HG03571 (cell line): ENCODE data around the gene VAMP2.
"Not testable (repeated sequence)": the region's sequence is repeated elsewhere in the genome, so short reads cannot be mapped to it uniquely, and the experiment has no call there.

Experiments
- ATAC-seq: cut with Tn5 transposase; IDR thresholded peaks from one replicate; pipeline ENCODE4 v1.9.1; 2021; ENCODE audit not compliant: unreplicated experiment

Gene VAMP2

GRCh38 chr17:8176197-8176940, 13.6 kb upstream of the VAMP2 start, which contains the start of gene TMEM107:
TMEM107 (minus strand) TSS chr17:8176380; CDS start chr17:8176286, 94 bp downstream.
- peak; percentile 51 for ATAC-seq

DNA sequence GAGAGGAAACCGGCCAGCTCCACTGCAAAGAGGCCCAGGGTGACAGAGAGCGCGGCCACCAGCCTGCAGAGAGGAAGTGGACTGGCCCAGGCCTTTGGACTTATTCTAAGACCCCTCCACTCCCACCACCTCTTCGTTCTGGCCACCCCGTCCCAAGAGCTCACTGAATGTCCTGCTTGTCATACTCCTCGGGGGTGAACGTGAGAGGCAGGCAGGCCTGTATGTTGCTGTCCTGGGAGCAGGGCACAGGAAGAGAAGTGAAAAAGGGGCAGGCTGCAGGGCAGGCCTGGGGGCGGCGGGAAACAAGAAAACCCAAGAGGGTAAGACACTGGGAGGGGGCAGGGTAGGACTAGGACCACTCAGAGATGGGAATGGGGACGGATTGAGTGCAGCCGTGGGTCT, 13.0 kb upstream of the VAMP2 start:
- ATAC-seq = no peak

- ATAC-seq = no peak
Measured at GRCh38 chr17:8173871-8174322, 11.1 kb upstream of the VAMP2 start.

DNA sequence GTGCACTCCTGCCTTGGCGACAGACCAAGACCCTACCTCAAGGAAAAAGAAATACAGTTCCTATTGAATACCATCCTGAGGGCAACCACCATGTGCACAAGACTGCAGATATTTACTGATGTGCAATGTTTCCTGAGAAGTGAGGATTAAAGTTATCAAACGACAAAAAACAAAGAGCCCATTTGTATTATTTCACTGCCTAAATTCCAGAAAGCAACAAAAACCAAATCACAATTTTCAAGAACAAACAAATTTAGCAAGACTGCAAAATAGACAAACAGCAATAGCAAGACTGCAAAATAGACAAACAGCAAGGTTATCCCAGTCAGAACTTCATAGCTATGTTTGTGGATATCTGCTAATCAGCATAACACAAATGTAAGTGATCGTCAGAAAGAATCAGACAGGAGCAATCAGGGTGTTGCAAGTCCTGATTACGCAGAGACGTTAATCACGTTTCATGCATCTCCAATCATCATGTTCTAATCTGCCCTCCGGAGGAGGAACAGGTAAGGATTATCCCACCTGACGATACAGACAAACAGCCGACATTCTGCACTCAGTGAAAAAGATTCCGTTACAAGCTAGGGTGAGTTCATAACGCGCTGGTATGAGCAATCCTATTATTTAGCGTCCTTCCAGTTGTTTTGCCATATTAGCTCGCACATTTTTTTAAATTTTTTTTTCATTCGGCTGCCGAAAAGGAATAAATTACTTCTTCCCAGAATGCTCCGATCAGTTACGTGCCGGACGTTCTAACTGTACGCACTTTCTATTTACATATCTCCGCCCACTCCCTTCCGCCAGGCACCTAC, 10.5 kb upstream of the VAMP2 start:
- ATAC-seq = peak; percentile 71

- ATAC-seq = not testable (repeated sequence)
Measured at GRCh38 chr17:8170186-8170585, 7.4 kb upstream of the VAMP2 start.

DNA sequence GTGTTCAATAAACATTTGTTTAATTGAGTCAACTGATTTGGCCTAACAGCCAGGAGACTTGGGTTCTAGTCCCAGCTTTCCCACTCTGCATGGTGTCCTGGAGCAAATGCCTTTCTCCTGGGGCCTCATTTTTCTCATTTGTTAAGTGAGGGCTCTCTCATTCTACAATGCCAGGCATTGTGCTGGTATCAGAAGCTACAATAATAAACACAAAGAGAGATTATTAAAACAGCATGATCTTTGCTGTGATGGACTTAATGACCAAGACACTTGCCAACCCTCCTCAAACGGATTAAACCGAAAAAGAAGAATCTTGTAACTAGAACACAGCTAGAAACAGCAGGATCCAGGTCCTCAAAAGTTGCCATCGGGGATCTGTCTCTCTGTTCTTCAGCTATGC, 4.8 kb upstream of the VAMP2 start:
- ATAC-seq = no peak

DNA sequence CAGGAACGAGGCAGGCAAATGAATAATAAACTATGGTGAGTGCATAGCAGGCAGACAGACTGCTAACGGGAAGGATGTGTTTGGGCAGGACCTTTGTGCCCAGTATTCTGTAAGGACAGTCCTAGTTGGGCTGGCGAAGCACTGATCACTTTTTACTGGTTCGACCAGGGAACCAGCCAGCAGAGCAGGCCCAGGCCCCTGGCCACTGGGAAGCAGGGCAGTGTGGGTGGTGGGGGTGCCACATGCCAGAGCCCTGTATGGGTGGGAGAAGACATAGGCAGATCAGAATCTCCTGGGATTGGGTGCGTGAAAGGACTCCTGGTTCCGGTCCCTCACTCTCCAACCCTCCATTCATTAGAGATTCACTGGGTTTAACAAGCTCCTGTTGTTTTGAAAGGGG, 4.0 kb upstream of the VAMP2 start:
- no peak for ATAC-seq

- no peak for ATAC-seq
Measured at GRCh38 chr17:8164815-8165131, 2.0 kb upstream of the VAMP2 start.

DNA sequence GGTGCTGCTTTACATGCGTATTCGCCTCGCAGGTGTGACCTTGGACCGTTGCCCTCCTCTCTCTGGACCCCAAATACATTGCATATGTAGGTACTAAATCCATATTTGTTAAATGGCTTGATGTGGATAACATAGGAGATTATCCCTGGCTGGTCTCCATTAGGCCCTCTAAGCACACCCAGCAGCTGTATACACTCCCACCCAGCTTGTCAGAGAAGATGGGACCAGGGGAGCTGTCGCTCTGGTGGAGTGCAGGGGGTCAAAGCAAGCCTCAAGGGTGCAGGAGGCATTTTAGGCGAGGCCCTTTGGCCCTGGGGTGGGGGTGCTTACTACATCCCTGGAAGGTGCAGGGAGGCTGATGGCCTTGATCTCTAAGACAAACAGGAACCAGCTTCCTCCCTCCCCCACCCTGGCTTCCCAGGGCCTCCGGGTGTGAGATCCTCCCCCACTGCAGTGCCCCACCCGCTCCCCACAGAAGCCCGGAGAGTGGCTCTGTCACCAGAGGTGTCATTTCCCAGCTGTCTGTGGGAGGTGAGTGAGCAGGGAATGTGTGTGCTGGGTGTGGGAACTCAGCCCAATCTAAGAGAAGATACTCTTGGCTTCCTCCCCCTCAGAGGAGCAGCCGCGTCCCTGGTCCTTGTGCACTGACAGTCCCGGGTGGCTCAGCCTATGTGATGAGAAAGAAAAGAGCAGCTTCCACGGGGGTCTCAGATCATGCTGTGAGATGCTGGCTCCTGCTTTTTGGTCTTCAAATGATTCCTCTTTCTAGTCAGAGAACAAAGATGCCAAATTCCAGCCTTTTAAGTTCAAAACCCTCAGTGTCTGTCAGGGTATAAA, 1.4 kb upstream of the VAMP2 start:
- ATAC-seq = no peak

DNA sequence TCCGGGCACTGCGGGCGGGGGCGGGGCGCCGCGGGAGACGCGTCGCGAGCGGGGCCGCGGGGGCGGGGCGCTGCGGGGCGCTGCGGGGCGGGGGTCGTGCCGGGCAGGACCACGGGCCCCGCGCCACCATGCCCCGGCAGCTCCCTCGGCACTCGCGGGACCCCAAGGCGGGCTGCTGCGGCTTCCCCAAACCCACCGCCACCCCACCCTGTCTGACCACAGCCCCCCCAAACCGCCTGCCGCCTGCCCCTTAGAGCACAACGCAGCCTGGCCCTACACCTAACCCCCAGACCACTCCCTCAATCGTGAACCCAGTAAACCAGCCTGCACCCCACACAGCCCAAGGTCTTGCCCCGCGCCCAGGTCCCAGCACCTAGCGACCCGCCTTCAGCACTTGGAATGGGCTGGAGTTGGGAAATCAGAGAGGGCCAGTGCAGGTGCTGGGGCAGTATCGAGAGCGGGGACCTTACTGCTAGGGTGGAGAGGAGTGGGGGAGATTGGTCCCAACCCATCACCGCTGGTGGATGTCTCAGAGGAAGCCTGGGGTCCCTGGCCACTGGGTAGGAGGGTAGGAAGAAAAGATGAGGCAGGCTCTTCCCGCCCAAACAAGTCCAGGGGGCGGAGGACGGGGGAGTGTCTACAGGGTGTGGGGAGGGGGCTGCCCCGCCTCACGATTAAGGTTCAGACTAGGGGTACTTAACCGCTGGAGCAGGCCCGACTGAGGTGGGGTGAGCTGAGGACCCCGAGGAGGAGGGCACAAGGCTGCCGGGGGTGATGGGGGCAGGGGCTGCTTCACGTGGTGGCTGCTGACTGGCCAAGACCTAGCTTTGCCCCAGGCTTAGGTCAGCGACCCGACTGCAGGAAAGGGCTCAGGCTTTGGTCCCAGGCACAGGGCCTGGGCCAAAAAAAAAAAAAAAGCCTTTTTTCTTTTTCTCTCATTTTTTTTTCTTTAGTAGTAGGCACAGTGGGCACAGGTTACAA, 539 bp upstream of the VAMP2 start:
- ATAC-seq = no peak

DNA sequence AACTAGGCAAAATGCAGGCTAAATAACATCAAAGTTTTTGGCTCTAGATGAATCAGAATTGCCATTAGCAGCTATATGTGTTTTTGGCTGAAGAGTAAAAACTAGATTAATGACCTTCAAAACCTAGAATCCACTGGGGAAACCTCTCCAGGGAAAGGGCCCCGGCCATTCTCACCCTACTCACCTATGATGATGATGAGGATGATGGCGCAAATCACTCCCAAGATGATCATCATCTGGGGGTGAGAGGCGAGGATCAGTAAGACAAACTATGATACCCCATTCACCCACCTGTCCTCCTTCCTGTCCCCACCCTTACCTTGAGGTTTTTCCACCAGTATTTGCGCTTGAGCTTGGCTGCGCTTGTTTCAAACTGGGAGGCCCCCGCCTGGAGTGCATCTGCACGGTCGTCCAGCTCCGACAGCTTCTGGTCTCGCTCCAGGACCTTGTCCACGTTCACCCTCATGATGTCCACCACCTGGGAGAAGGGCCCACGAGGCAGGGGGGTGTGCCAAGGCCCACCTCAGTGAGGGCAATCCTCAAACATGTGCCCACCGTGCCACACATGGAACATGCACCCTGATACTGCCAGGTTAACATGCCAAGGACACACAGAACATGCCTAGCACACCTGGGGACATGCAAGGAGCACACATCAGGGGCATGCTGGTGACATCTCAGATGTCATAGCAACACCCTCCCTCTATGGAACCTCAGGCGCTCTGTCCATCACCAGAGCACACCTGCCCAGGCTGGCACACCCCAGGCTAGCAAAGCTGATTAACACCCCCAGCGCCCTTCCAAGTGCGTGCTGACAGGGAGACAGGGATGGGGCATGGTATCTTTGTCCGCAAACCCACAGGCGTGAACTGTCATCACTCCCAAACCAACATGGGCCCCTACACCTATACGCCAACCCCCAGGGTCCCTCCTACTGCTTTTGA, 1.2 kb downstream of the VAMP2 start:
- no peak for ATAC-seq

GRCh38 chr17:8160741-8161221, 2.0 kb downstream of the VAMP2 start:
- no peak for ATAC-seq

DNA sequence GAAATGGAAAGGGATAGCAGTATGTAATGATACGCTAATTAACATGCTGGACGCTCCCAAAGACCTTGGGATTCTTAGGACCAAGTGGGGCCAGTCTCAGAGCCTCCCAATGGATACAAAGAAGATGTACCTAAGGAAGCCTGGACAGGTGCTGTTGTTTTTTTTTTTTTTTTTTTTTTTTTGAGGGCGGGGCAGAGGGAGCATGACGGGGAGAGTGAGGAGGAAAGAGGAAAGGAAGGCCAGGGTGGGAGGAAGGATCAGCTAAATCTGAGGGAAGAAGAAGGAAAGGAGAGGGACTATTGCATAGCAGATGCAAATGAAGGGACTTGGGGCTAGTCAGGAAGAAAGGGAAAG, 2.5 kb downstream of the VAMP2 start:
- ATAC-seq = no peak

DNA sequence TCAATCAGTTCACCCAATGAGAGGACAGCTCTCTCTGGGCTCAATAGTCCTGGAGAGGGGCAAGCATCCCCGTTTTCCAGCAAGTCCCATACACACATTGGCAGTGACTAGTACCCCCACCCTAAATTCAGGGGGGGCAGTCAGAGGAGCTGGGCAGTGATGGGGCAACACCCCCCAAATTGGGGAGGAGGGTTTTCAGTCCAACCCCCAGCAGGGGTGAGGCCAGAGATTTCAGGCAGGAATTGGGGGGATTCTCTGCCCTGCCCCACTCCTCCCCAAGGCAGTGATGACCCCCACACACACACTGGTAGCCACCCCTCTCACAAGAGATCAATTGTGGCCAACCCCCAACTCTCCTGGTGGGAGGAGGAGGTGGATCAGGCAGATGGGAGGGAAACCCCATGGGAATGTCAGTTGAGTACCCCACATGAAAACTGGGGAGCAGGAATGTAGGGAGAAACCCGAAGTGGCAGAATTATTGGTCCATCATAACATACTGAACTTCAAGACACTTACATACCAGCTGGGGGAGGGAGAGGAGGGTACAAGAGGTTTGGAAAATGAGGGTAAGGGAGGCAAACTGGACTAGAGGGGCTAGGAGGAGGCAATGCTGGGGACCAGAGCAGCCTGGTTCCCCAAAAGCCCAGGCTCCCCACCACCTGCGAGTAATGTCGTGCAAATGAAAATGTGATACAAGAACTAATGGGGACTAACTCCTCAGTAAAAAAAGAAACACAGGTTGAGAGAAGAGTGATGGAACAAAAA, 3.1 kb downstream of the VAMP2 start:
- no peak for ATAC-seq

GRCh38 chr17:8159032-8159400, 3.7 kb downstream of the VAMP2 start:
- no peak for ATAC-seq

DNA sequence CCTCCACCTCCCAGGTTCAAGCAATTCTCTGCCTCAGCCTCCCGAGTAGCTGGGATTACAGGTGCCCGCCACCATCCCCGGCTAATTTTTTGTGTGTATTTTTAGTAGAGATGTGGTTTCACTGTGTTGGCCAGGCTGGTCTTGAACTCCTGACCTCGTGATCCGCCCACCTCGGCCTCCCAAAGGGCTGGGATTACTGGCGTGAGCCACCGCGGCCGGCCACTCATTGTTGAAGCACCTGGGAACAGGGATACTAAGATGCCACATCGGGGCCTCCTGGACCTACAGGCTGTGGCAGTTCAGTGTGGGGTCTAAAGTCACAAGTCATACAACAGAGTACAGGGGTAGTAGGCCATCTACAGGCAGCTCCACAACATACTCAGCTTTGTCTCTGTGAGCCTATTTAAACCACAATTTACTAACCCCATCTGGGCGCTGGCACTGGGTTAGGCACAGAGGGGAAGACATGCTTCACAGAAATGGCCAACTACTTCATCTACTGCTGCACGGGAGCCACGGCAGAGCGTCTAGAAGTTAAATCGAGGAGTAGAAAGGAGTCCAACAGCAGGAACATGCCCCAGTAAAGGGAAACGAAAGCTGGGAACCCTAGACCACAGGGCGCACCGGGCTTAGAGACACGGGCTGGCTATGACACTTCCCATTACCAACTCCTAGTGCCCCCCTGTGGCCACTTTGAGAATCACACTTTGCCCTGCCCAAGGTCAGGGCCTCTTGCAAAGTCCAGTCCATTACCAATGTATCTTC, 4.3 kb downstream of the VAMP2 start:
- no peak for ATAC-seq

DNA sequence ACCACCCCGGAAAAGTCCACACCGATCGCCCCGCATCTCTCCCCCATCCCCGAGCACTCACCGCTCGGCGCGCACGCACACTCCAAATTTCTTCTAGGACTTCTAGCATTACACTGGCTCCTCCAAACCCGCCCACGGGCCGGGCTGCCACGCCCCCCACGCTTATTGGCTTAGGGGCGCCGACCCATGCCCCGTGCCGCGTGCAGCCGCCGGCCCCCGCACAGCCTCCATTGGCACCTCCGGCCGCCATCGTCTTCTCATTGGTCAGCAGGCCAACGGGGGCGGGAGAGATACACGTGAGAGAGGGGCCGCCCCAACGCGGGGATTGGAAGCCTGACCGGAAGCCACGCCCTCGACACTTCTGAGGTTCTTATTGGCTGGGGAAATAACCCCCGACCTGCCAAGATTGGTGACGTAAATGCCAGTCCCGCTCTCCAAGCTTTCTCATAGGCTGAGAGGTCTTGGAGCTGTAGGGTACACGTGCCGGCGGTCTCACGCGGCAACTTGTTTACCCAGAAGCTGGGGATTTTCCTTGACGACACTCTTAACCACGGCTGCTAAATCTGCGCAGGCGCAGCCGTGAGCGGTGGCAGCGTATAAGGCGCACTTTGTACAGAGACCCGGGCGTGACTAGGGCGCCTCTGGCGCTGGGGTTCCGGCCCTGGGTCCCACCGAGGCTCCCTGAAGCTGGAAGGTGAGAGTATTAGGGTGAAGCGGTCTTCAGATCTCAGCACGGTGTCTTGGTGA, 6.3 kb downstream of the VAMP2 start:
- ATAC-seq = peak; percentile 57
